Transverse colon (tissue), 4 donors: ENCODE data around the gene RASSF3. TPM values are rescaled to one million over a fixed set of nuclear protein-coding genes. Genes with fewer than 3 reads are reported as not detected.

ENCODE experiments used
- DNase-seq: peaks from one replicate; pipeline ENCODE4 v3.0.0-alpha.2; 2019
- H3K27ac ChIP-seq, 4 donors: fragments of 200-600 bp; sonication (generic); 2 replicates each; pipeline ENCODE4 v1.5.1; 2016 to 2018; ENCODE audit warnings: inconsistent platforms in 4 of 4
- H3K27me3 ChIP-seq: fragments of 200-600 bp; sonication (generic); 2 replicates; pipeline ENCODE4 v1.5.1; 2017; ENCODE audit warnings: inconsistent platforms
- H3K36me3 ChIP-seq, 4 donors: fragments of 200-600 bp; sonication (generic); 2 replicates each; pipeline ENCODE4 v1.5.1; 2017 to 2019; ENCODE audit warnings: inconsistent platforms in 4 of 4
- H3K4me1 ChIP-seq, 4 donors: fragments of 200-600 bp; sonication (generic); 2 replicates each; pipeline ENCODE4 v1.5.1; 2017 to 2020; ENCODE audit warnings: inconsistent platforms in 4 of 4
- H3K4me3 ChIP-seq, 4 donors: fragments of 200-600 bp; sonication (generic); 1 replicate in 1 of 4; 2 replicates in 3 of 4; pipeline versions ENCODE4 v1.5.1 to v1.6.1; 2017 to 2019; ENCODE audit warnings: inconsistent platforms in 4 of 4
- H3K9me3 ChIP-seq, 2 donors: fragments of 200-600 bp; sonication (generic); 2 replicates each; pipeline ENCODE4 v1.5.1; 2017 to 2019; ENCODE audit warnings: inconsistent platforms in 2 of 2
- CTCF ChIP-seq, 5 experiments: fragments of 200-600 bp in 3 of 5; fragments of 450-650 bp in 2 of 5; sonication (generic) in 3 of 5; IDR thresholded peaks; 1 replicate in 2 of 5; 2 replicates in 3 of 5; pipeline ENCODE4 v1.5.1; 2016 to 2017; ENCODE audit warnings: antibody characterized with exemption in 5 of 5, inconsistent platforms in 3 of 5, mild to moderate bottlenecking in 2 of 5, moderate library complexity in 1 of 5
- EP300 ChIP-seq: sonication (generic); formaldehyde crosslinking; IDR thresholded peaks from one replicate; pipeline ENCODE4 v1.6.1; 2017; ENCODE audit warnings: antibody characterized with exemption, low read depth
- POLR2A ChIP-seq: fragments of 450-650 bp; IDR thresholded peaks from one replicate; pipeline ENCODE4 v1.6.1; 2016; ENCODE audit warnings: antibody characterized with exemption, mild to moderate bottlenecking, moderate library complexity
- POLR2AphosphoS5 ChIP-seq, 3 donors: sonication (generic); formaldehyde crosslinking; IDR thresholded peaks; one replicate each; pipeline ENCODE4 v1.6.1; 2016; ENCODE audit warnings: antibody characterized with exemption in 3 of 3
- WGBS, 2 donors: methylation state at CpG; one replicate each; pipeline ENCODE4 v1.1.5; 2018; ENCODE audit warnings: low coverage in 1 of 2; 5-methylcytosine and 5-hydroxymethylcytosine counted together
- in situ Hi-C, 4 donors: fragments of 200-750 bp; cut with MboI; loops; one replicate each; pipeline versions ENCODE4 v1.15.0 to v1.15.1; 2017; ENCODE audit warnings: low sequenced_read_pairs in 3 of 4, low pct_ligation_motif_present in 1 of 4, low pct_unique_long_range_greater_than_20kb in 1 of 4
- intact Hi-C: fragments of 100-400 bp; cut with DNase I; formaldehyde crosslinking; loops from one replicate; pipeline ENCODE4 v1.15.1; 2023; ENCODE audit warnings: low total_unique reads
- total RNA-seq, 4 donors: library from RNA; depleted of rRNA; stranded (reverse); fragments of >200 nt; gene quantifications; one replicate each; pipeline ENCODE4 v1.1.0, GENCODE V29; 2016

Gene RASSF3
- total RNA-seq, 4 donors from 2014 or later: 41.6 to 83.2 (median 62.5) TPM

- in situ Hi-C loops (loop anchor here in 2 of 4 donors (10.0 kb wide), 2 partner anchors 91 to 141 kb away; no protein-coding TSS in a partner anchor), intact Hi-C loops (loop anchor here (5.0 kb wide), 2 partner anchors 143 to 253 kb away; no protein-coding TSS in a partner anchor)
Observed at GRCh38 chr12:64695550-64695949, 85.3 kb downstream of the RASSF3 start.

GRCh38 chr12:64696080-64696741 is 85.9 kb downstream of the RASSF3 start:
- intact Hi-C loops: loop anchor here (5.0 kb wide), 2 partner anchors 144 to 254 kb away; no protein-coding TSS in a partner anchor
- no peak for TF ChIP-seq POLR2A
- no peak for TF ChIP-seq EP300
- peak in 4 of 5 experiments; percentile 23 to 39 (median 30) for TF ChIP-seq CTCF (IDR thresholded peaks at IDR 0.05)
- TF ChIP-seq POLR2AphosphoS5 (IDR thresholded peaks at IDR 0.05): no peak
- H3K27me3 ChIP-seq: no peaks in the 10 kb centered on the region
- DNase-seq: no peak
- no peak overlapping the region for H3K4me3 ChIP-seq
- peaks cover 0 to 55% (median 12%) of the 10 kb centered on the region in 4 donors for H3K4me1 ChIP-seq
- in situ Hi-C loops: loop anchor here in 2 of 4 donors (10.0 kb wide), 2 partner anchors 91 to 141 kb away; no protein-coding TSS in a partner anchor
- WGBS, 2 donors: 32 to 50% methylated on average over 1 of the region's 1 CpG
- peaks cover 0 to 5% (median 0%) of the 10 kb centered on the region in 4 donors for H3K36me3 ChIP-seq
- peak overlapping the region; percentile 21 to 51 (median 34) for H3K27ac ChIP-seq
- no peaks in the 10 kb centered on the region for H3K9me3 ChIP-seq

More at GRCh38 chr12:64695550-64695949, 85.3 kb downstream of the RASSF3 start:
- WGBS, 2 donors: 62 to 76% methylated on average over 2 to 5 of the region's 5 CpGs
- no peak overlapping the region for H3K4me3 ChIP-seq
- peak overlapping the region in 3 of 4 donors; percentile 16 to 51 (median 27) for H3K27ac ChIP-seq
- no peaks in the 10 kb centered on the region for H3K27me3 ChIP-seq
- TF ChIP-seq EP300 (no peak), POLR2A (no peak), POLR2AphosphoS5 (IDR thresholded peaks at IDR 0.05) (no peak), CTCF (IDR thresholded peaks at IDR 0.05) (no peak)
- no peak for DNase-seq
- no peaks in the 10 kb centered on the region for H3K9me3 ChIP-seq
- peaks cover 0 to 5% (median 0%) of the 10 kb centered on the region in 4 donors for H3K36me3 ChIP-seq
- peaks cover 0 to 55% (median 13%) of the 10 kb centered on the region in 4 donors for H3K4me1 ChIP-seq

- Histone ChIP-seq H3K27ac (no peak overlapping the region), H3K4me1 (peaks cover 0 to 39% (median 6%) of the 10 kb centered on the region in 4 donors), H3K27me3 (no peaks in the 10 kb centered on the region), H3K36me3 (peaks cover 0 to 5% (median 0%) of the 10 kb centered on the region in 4 donors), H3K4me3 (no peak overlapping the region), H3K9me3 (no peaks in the 10 kb centered on the region)
- DNase-seq: no peak
- in situ Hi-C loops: loop anchor here (5.0 to 25.0 kb wide), 4 partner anchors 95 to 262 kb away; no protein-coding TSS in a partner anchor
- intact Hi-C loops: loop anchor here (5.0 kb wide), 2 partner anchors 147 to 257 kb away; no protein-coding TSS in a partner anchor
- 74 to 92% methylated on average over 4 to 12 of the region's 12 CpGs for WGBS, 2 donors
- TF ChIP-seq CTCF (IDR thresholded peaks at IDR 0.05) (no peak), EP300 (no peak), POLR2A (no peak), POLR2AphosphoS5 (IDR thresholded peaks at IDR 0.05) (no peak)
Observed at GRCh38 chr12:64699504-64700115, 89.3 kb downstream of the RASSF3 start.

- H3K4me1 ChIP-seq: peaks cover 0 to 30% (median 4%) of the 10 kb centered on the region in 4 donors
- H3K36me3 ChIP-seq: no peaks in the 10 kb centered on the region
- no peak overlapping the region for H3K27ac ChIP-seq
- 94% methylated on average over 1 of the region's 1 CpG; no CpG with 5 or more reads in 1 of the 2 donors for WGBS, 2 donors
- H3K9me3 ChIP-seq: no peaks in the 10 kb centered on the region
- no peak for DNase-seq
- TF ChIP-seq POLR2A (no peak), CTCF (IDR thresholded peaks at IDR 0.05) (no peak), POLR2AphosphoS5 (IDR thresholded peaks at IDR 0.05) (no peak), EP300 (no peak)
- intact Hi-C loops (no loop called here), in situ Hi-C loops (loop anchor here in 3 of 4 donors (5.0 to 25.0 kb wide), 3 partner anchors 146 to 263 kb away; no protein-coding TSS in a partner anchor)
- no peak overlapping the region for H3K4me3 ChIP-seq
- no peaks in the 10 kb centered on the region for H3K27me3 ChIP-seq
Observed at GRCh38 chr12:64700532-64700931, 90.2 kb downstream of the RASSF3 start.
